HepG2 (cell line): ENCODE data around the gene DDX1. TPM values are rescaled to one million over a fixed set of nuclear protein-coding genes. Genes with fewer than 3 reads are reported as not detected.

ENCODE experiments used
- DMAP1 ChIP-seq: IDR thresholded peaks from 2 replicates; pipeline ENCODE4 v1.6.1; 2016
- DR1 ChIP-seq: sonication (generic); formaldehyde crosslinking; IDR thresholded peaks from 2 replicates; pipeline ENCODE4 v1.8.0; 2021; ENCODE audit warnings: mild to moderate bottlenecking, missing genetic modification reagents, inconsistent platforms
- E2F1 ChIP-seq: sonication (generic); formaldehyde crosslinking; IDR thresholded peaks from 2 replicates; pipeline ENCODE4 v1.5.0; 2020; ENCODE audit warnings: missing genetic modification reagents
- EED ChIP-seq: sonication (generic); formaldehyde crosslinking; IDR thresholded peaks from 2 replicates; pipeline ENCODE4 v1.5.0; 2020; ENCODE audit warnings: mild to moderate bottlenecking, missing genetic modification reagents
- NFIC ChIP-seq: IDR thresholded peaks from 2 replicates; pipeline ENCODE4 v1.6.1; 2012; ENCODE audit warnings: mild to moderate bottlenecking, low read length, inconsistent platforms
- NR1H2 ChIP-seq: sonication (generic); formaldehyde crosslinking; IDR thresholded peaks from 2 replicates; pipeline ENCODE4 v1.8.1; 2022; ENCODE audit warnings: low read depth, missing genetic modification reagents, borderline replicate concordance
- POLR2AphosphoS2 ChIP-seq: IDR thresholded peaks from 2 replicates; pipeline ENCODE4 v1.6.1; 2011; ENCODE audit warnings: low read depth, low read length, improper control_type of control experiment
- SAP130 ChIP-seq: IDR thresholded peaks from 2 replicates; pipeline ENCODE4 v1.6.1; 2016; ENCODE audit warnings: low read depth
- SMC3 ChIP-seq: IDR thresholded peaks from 2 replicates; pipeline ENCODE4 v1.6.1; 2011; ENCODE audit warnings: low read length, improper control_type of control experiment
- ZNF329 ChIP-seq: sonication (generic); formaldehyde crosslinking; IDR thresholded peaks from 2 replicates; pipeline ENCODE4 v1.9.0; 2021; ENCODE audit warnings: low read depth, mild to moderate bottlenecking, missing genetic modification reagents
- ZNF331 ChIP-seq: sonication (generic); formaldehyde crosslinking; IDR thresholded peaks from 2 replicates; pipeline ENCODE4 v1.4.0; 2020; ENCODE audit warnings: missing genetic modification reagents
- ZNF33B ChIP-seq: sonication (generic); formaldehyde crosslinking; IDR thresholded peaks from 2 replicates; pipeline ENCODE4 v1.5.1; 2020; ENCODE audit warnings: mild to moderate bottlenecking, missing genetic modification reagents
- ZNF574 ChIP-seq: sonication (generic); formaldehyde crosslinking; IDR thresholded peaks from 2 replicates; pipeline ENCODE4 v1.4.0; 2020; ENCODE audit warnings: missing genetic modification reagents
- polyA plus RNA-seq, 8 experiments: library from polyadenylated mRNA; depleted of rRNA in 3 of 8; stranded (reverse) in 7 of 8; unstranded in 1 of 8; fragments of >200 nt; fragmentation: Illumina TruSeq in 4 of 8; extraction: Trizol in 4 of 8; gene quantifications; 2 replicates each; pipeline versions ENCODE4 v1.2.1 to v1.2.3, GENCODE V29; 2011 to 2016; ENCODE audit warnings: low read depth in 4 of 8, missing spikeins in 1 of 8, mixed read lengths in 1 of 8; ENCODE audit not compliant: insufficient read depth in 1 of 8
- total RNA-seq, 5 experiments: library from RNA; depleted of rRNA; stranded (reverse); fragments of >200 nt; fragmentation: Illumina TruSeq; extraction: Trizol; gene quantifications; 2 replicates each; pipeline ENCODE4 v1.2.3, GENCODE V29; 2016; ENCODE audit warnings: low read depth in 1 of 5
- TF ChIP-seq, protein P1 (sequence below), 2 experiments: IDR thresholded peaks; 2 replicates each; pipeline ENCODE4 v1.6.1; 2011 to 2012; ENCODE audit warnings: low read length in 2 of 2, borderline replicate concordance in 1 of 2, low read depth in 1 of 2, mild to moderate bottlenecking in 1 of 2, moderate library complexity in 1 of 2
- TF ChIP-seq, protein P2 (sequence below): sonication (generic); formaldehyde crosslinking; IDR thresholded peaks from 2 replicates; pipeline ENCODE4 v1.5.0; 2020; ENCODE audit warnings: missing genetic modification reagents
- TF ChIP-seq, protein P3 (sequence below): sonication (generic); formaldehyde crosslinking; conservative IDR thresholded peaks from 2 replicates; pipeline ENCODE4 v1.4.0; 2020; ENCODE audit warnings: missing genetic modification reagents
- TF ChIP-seq, protein P4 (sequence below): sonication (generic); formaldehyde crosslinking; IDR thresholded peaks from 2 replicates; pipeline ENCODE4 v1.8.0; 2022; ENCODE audit warnings: mild to moderate bottlenecking, missing genetic modification reagents, moderate library complexity

The DDX1 gene
- total and polyA plus RNA-seq, 2 of the 13 experiments (the other 11 are each of a cell fraction or from before 2014, with no cell fraction given) = 81.6 to 130 TPM

- TF ChIP-seq ZNF33B (peak; percentile 97), ZNF329 (peak; percentile 90), SMC3 (no peak), EED (CRISPR knock-in tag) (peak; percentile 97), E2F1 (CRISPR knock-in tag) (peak; percentile 93), ZNF574 (CRISPR knock-in tag) (peak; percentile 97), DMAP1 (CRISPR knock-in tag) (peak; percentile 100), DR1 (CRISPR knock-in tag) (peak; percentile 95), POLR2AphosphoS2 (peak; percentile 83; the same call in 1 of the 2 replicates), NFIC (no peak), ZNF331 (CRISPR knock-in tag) (peak; percentile 97), NR1H2 (peak; percentile 88), SAP130 (peak; percentile 97)
- TF ChIP-seq, protein P1, sequence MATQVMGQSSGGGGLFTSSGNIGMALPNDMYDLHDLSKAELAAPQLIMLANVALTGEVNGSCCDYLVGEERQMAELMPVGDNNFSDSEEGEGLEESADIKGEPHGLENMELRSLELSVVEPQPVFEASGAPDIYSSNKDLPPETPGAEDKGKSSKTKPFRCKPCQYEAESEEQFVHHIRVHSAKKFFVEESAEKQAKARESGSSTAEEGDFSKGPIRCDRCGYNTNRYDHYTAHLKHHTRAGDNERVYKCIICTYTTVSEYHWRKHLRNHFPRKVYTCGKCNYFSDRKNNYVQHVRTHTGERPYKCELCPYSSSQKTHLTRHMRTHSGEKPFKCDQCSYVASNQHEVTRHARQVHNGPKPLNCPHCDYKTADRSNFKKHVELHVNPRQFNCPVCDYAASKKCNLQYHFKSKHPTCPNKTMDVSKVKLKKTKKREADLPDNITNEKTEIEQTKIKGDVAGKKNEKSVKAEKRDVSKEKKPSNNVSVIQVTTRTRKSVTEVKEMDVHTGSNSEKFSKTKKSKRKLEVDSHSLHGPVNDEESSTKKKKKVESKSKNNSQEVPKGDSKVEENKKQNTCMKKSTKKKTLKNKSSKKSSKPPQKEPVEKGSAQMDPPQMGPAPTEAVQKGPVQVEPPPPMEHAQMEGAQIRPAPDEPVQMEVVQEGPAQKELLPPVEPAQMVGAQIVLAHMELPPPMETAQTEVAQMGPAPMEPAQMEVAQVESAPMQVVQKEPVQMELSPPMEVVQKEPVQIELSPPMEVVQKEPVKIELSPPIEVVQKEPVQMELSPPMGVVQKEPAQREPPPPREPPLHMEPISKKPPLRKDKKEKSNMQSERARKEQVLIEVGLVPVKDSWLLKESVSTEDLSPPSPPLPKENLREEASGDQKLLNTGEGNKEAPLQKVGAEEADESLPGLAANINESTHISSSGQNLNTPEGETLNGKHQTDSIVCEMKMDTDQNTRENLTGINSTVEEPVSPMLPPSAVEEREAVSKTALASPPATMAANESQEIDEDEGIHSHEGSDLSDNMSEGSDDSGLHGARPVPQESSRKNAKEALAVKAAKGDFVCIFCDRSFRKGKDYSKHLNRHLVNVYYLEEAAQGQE (IDR thresholded peaks at IDR 0.05; ENCODE audit: borderline replicate concordance in 1 of 2, low read depth in 1 of 2, low read length in 2 of 2) = peak; percentile 26 to 77
- TF ChIP-seq, protein P2, sequence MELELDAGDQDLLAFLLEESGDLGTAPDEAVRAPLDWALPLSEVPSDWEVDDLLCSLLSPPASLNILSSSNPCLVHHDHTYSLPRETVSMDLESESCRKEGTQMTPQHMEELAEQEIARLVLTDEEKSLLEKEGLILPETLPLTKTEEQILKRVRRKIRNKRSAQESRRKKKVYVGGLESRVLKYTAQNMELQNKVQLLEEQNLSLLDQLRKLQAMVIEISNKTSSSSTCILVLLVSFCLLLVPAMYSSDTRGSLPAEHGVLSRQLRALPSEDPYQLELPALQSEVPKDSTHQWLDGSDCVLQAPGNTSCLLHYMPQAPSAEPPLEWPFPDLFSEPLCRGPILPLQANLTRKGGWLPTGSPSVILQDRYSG (CRISPR knock-in tag) = peak; percentile 88; the same call in 1 of the 2 replicates
- TF ChIP-seq, protein P3, sequence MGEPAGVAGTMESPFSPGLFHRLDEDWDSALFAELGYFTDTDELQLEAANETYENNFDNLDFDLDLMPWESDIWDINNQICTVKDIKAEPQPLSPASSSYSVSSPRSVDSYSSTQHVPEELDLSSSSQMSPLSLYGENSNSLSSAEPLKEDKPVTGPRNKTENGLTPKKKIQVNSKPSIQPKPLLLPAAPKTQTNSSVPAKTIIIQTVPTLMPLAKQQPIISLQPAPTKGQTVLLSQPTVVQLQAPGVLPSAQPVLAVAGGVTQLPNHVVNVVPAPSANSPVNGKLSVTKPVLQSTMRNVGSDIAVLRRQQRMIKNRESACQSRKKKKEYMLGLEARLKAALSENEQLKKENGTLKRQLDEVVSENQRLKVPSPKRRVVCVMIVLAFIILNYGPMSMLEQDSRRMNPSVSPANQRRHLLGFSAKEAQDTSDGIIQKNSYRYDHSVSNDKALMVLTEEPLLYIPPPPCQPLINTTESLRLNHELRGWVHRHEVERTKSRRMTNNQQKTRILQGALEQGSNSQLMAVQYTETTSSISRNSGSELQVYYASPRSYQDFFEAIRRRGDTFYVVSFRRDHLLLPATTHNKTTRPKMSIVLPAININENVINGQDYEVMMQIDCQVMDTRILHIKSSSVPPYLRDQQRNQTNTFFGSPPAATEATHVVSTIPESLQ (CRISPR knock-in tag) = 0 out of 2 replicates have a peak, but pooled peaks have one; percentile 26
- TF ChIP-seq, protein P4, sequence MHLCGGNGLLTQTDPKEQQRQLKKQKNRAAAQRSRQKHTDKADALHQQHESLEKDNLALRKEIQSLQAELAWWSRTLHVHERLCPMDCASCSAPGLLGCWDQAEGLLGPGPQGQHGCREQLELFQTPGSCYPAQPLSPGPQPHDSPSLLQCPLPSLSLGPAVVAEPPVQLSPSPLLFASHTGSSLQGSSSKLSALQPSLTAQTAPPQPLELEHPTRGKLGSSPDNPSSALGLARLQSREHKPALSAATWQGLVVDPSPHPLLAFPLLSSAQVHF = peak; percentile 94
These were observed at the start of gene DDX1 (continued) for GRCh38 chr2:15591692-15592463.
